GM21515 (cell line): ENCODE data around the gene UBB.
"Not testable (repeated sequence)": the region's sequence is repeated elsewhere in the genome, so short reads cannot be mapped to it uniquely, and the experiment has no call there.

ENCODE experiments used
- ATAC-seq: cut with Tn5 transposase; IDR thresholded peaks from one replicate; pipeline ENCODE4 v1.9.1; 2021; ENCODE audit not compliant: unreplicated experiment

The UBB gene

GRCh38 chr17:16374146-16374938, 6.5 kb upstream of the UBB start:
- no peak for ATAC-seq

- ATAC-seq, result no peak
Observed at GRCh38 chr17:16377941-16378341, 3.0 kb upstream of the UBB start.

- no peak for ATAC-seq
Observed at GRCh38 chr17:16378636-16379282, 2.1 kb upstream of the UBB start.

- no peak for ATAC-seq
Observed at GRCh38 chr17:16379654-16380053, 1.2 kb upstream of the UBB start.

GRCh38 chr17:16381496-16381820, 567 bp downstream of the UBB start:
- ATAC-seq, result peak; percentile 4

- no peak for ATAC-seq
Observed at GRCh38 chr17:16383216-16383615, 2.3 kb downstream of the UBB start.

GRCh38 chr17:16383772-16384287, 2.9 kb downstream of the UBB start:
- no peak for ATAC-seq

GRCh38 chr17:16384557-16384956, 3.7 kb downstream of the UBB start:
- ATAC-seq, result no peak

- ATAC-seq, result not testable (repeated sequence)
Observed at GRCh38 chr17:16386126-16386507, 5.2 kb downstream of the UBB start.

- ATAC-seq, result no peak
Observed at GRCh38 chr17:16391451-16391850, 10.6 kb downstream of the UBB start.

GRCh38 chr17:16392491-16392890, 11.6 kb downstream of the UBB start:
- ATAC-seq, result not testable (repeated sequence)

- not testable (repeated sequence) for ATAC-seq
Observed at GRCh38 chr17:16395887-16396286, 15.0 kb downstream of the UBB start.

- not testable (repeated sequence) for ATAC-seq
Observed at GRCh38 chr17:16396693-16397092, 15.8 kb downstream of the UBB start.

GRCh38 chr17:16398270-16399267, 17.7 kb downstream of the UBB start:
- peak; percentile 49 for ATAC-seq

GRCh38 chr17:16403847-16404246, 23.0 kb downstream of the UBB start:
- not testable (repeated sequence) for ATAC-seq

- ATAC-seq, result no peak
Observed at GRCh38 chr17:16406742-16407674, 26.1 kb downstream of the UBB start.

GRCh38 chr17:16407911-16408588, 27.2 kb downstream of the UBB start:
- ATAC-seq, result peak; percentile 77

- ATAC-seq, result no peak
Observed at GRCh38 chr17:16415031-16415924, 34.4 kb downstream of the UBB start, which contains the start of gene TRPV2. TSS of gene TRPV2 (plus strand) at chr17:16415571. CDS start at chr17:16417669, 2,098 bp downstream.
